ENCODE measurements around the gene INPP1.
A peak's percentile ranks its signal among the peaks of the same experiment; 100 is the strongest.

INPP1 gene

DNA sequence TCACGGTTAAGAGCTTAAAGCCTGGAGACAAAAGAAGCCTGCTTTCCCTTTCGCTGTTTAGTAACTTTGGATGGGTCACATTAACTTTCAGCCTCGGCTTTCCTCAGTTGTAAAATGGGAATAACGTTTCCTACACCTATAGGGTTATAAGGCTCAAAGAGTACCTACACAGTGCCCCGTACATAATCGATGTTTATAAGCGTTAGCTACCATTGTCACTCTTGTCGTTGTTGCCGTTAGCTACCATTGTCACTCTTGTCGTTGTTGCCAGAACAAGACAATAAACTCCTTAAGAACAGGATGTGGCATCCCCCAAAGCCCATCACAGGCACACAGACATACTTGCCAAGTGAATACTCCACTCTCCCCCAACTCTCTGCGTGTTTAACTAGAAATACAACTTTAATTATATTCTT is 63.9 kb downstream of the INPP1 start:
- H3K4me1 ChIP-seq = peaks cover 0 to 12% (median 6%) of the 10 kb centered on the region in 4 donors
- intact Hi-C loops (cut with DNase I; ENCODE audit: low total_unique reads) = no loop called here
- no peak overlapping the region for H3K27ac ChIP-seq
- TF ChIP-seq, protein P1, sequence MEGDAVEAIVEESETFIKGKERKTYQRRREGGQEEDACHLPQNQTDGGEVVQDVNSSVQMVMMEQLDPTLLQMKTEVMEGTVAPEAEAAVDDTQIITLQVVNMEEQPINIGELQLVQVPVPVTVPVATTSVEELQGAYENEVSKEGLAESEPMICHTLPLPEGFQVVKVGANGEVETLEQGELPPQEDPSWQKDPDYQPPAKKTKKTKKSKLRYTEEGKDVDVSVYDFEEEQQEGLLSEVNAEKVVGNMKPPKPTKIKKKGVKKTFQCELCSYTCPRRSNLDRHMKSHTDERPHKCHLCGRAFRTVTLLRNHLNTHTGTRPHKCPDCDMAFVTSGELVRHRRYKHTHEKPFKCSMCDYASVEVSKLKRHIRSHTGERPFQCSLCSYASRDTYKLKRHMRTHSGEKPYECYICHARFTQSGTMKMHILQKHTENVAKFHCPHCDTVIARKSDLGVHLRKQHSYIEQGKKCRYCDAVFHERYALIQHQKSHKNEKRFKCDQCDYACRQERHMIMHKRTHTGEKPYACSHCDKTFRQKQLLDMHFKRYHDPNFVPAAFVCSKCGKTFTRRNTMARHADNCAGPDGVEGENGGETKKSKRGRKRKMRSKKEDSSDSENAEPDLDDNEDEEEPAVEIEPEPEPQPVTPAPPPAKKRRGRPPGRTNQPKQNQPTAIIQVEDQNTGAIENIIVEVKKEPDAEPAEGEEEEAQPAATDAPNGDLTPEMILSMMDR (IDR thresholded peaks at IDR 0.05) = no peak
- H3K4me3 ChIP-seq = peak overlapping the region; percentile 73 to 75
- no peaks in the 10 kb centered on the region for H3K9me3 ChIP-seq
- no peaks in the 10 kb centered on the region for H3K27me3 ChIP-seq
- no peak for DNase-seq
- no peaks in the 10 kb centered on the region for H3K36me3 ChIP-seq

DNA sequence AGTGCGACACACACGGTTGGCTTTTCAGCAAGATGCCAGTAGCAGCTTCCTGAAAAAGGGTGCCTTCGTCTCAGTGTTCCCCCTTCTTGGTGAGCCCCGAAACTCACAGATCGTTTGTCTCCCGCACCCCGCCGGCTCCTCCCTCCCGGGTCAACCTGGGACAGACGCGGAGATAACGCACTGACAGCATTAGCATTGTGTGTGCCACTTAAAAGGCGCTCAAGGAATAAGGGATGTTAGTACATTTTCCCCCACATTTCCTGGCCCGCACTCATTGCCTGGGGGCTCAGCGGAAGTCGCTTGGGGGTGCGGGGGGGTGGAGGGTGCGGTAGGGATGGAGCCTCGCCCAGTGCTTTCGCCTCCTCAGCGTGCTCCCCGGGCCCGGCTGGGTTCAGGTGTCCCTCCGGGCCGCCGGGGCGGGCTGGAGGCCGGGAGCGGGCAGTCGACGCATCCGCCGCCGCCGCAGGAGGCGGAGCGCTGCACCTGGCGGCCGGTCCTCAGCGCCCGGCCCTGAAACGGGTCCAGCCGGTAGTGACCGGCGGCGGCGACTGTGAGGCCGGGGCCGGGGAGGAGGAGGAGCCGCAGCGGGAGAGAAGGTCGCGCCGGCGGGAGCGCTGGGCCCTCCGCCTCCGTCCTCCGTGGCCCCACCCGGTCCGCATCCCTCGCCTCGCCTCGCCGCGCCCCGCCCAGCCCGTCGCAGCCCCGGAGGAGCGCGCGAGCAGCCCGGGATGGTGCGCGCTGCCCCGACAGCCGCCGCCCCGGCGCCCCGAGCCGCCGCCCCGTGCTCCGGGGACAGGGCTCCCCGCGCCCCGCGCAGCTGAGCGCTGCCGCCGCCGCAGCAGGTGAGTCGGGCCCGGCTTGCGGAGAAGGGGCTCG is 64.5 kb downstream of the INPP1 start, which contains the start of gene MFSD6:
TSS of gene MFSD6 (plus strand) at position 694 of the 876 bp plus-strand sequence. CDS start 27,675 bp downstream, outside the sequence.
- peak in 1 of 2 donors; percentile 27 for DNase-seq
- intact Hi-C loops (cut with DNase I; ENCODE audit: low total_unique reads) = no loop called here
- Histone ChIP-seq H3K27me3 (no peaks in the 10 kb centered on the region), H3K4me1 (peaks cover 0 to 12% (median 6%) of the 10 kb centered on the region in 4 donors), H3K27ac (peak within 1 kb of the TSS; percentile 61 to 70), H3K36me3 (no peaks in the 10 kb centered on the region), H3K4me3 (peak within 1 kb of the TSS; percentile 73 to 75), H3K9me3 (no peaks in the 10 kb centered on the region)
- TF ChIP-seq, protein P1 (IDR thresholded peaks at IDR 0.05) = no peak

DNA sequence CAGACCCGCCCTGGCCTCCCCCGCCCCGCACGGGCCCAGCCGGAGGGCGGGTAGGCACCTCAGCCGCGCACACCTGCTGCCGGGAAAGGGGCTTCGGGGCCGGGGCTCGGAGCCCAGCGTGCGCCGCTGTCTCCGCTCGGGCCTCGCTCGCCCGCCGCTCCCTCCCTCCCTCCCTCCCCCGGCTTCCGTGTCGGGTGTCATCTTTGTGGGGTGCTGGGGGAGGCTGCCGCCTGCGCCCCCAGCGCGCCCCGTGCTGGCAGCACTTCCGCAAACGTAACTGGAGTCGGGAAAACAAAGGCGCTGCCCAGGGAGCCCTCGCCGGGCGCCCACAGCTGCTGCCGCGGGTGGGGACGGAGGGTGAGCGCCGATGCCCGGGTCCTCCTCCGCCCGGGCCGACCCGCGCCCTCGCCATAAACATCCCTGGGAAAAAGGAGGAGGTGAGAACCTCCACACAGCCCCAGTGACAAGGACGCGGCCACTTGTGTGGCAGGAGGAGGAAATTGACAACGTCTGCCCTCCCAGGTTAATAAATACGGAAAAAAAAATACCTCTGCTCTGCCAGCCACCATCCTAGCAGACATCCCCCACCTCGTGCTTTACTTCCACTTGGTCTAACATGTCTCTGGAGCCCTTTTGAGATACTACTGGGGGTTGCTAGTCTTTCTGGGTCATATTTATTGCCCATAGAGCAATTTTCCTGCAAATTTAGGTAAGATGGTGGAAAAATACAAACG is 65.3 kb downstream of the INPP1 start:
- peak; percentile 41 to 73 for DNase-seq
- peaks cover 0 to 12% (median 8%) of the 10 kb centered on the region in 4 donors for H3K4me1 ChIP-seq
- intact Hi-C loops (cut with DNase I; ENCODE audit: low total_unique reads) = no loop called here
- peak overlapping the region; percentile 73 to 75 for H3K4me3 ChIP-seq
- no peaks in the 10 kb centered on the region for H3K36me3 ChIP-seq
- TF ChIP-seq, protein P1 (IDR thresholded peaks at IDR 0.05) = no peak
- no peaks in the 10 kb centered on the region for H3K9me3 ChIP-seq
- H3K27me3 ChIP-seq = no peaks in the 10 kb centered on the region
- H3K27ac ChIP-seq = peak overlapping the region; percentile 61 to 70

DNA sequence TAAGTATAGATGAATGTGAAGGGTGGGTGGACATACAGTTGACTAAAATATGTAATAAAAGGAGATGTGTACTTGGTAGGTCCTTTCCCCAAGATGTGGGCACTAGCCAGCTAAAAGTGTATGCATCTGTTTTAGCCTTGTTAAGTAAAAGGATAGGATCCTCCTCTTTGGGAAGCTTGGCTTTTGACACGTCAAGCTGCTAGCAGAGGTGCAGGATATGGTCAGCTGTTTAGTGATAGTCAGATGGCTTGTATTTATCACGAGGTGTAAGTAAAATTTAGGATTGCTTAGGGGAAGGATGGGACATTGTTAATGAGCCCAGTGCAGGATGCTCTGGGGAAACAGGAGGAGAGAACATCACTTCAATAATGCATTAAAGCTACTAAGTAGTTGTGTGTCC is 66.2 kb downstream of the INPP1 start:
- Histone ChIP-seq H3K36me3 (no peaks in the 10 kb centered on the region), H3K9me3 (no peaks in the 10 kb centered on the region), H3K4me3 (peak overlapping the region in 1 of 2 donors; percentile 75), H3K4me1 (peaks cover 0 to 14% (median 9%) of the 10 kb centered on the region in 4 donors), H3K27me3 (no peaks in the 10 kb centered on the region), H3K27ac (no peak overlapping the region)
- TF ChIP-seq, protein P1 (IDR thresholded peaks at IDR 0.05) = no peak
- intact Hi-C loops (cut with DNase I; ENCODE audit: low total_unique reads) = no loop called here
- no peak for DNase-seq

DNA sequence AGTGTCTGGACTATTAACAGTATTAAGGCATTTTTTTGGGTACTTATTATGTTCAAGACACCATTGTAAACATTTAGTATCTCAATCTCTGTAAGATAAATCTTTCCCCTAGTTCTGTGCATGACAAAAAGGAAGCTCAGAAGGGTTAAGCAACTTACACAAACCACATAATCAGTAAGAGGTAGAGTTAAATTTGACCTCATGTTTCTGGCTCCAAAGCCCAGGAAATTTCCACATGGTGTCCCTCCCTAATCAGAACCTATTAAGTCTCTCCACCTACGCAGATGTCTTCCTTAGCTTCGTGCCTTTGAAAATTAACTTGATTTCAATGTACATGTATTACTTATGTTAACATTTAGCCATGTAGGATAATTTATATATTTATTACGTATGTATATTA is 66.8 kb downstream of the INPP1 start:
- Histone ChIP-seq H3K9me3 (no peaks in the 10 kb centered on the region), H3K27me3 (no peaks in the 10 kb centered on the region), H3K27ac (no peak overlapping the region), H3K36me3 (no peaks in the 10 kb centered on the region), H3K4me1 (peaks cover 0 to 14% (median 9%) of the 10 kb centered on the region in 4 donors), H3K4me3 (no peak overlapping the region)
- intact Hi-C loops (cut with DNase I; ENCODE audit: low total_unique reads) = no loop called here
- TF ChIP-seq, protein P1 (IDR thresholded peaks at IDR 0.05) = no peak
- no peak for DNase-seq

All from tibial artery (tissue), 4 donors.